Kidney (tissue), 22 donors: Measurements from ENCODE around the gene SGCA. TPM values are rescaled to one million over a fixed set of nuclear protein-coding genes. Genes with fewer than 3 reads are reported as not detected.

Experiments used
- DNase-seq, 5 donors: peaks; one replicate each; pipeline ENCODE4 v3.0.0-alpha.2; 2013 to 2020
- FAIRE-seq: peaks from 2 replicates; lab custom pipeline; 2012; peaks lifted over from hg19 to GRCh38; lab: Jason Lieb, UNC
- H3K27ac ChIP-seq, 2 donors: one replicate each; pipeline ENCODE4 v1.7.0; 2013; ENCODE audit warnings: low read depth in 2 of 2, low read length in 2 of 2, inconsistent platforms in 1 of 2
- H3K27me3 ChIP-seq: one replicate; pipeline ENCODE4 v1.7.1; 2013; ENCODE audit warnings: low read length, inconsistent platforms; ENCODE audit not compliant: control insufficient read depth, insufficient read depth
- H3K36me3 ChIP-seq, 3 donors: one replicate each; pipeline versions ENCODE4 v1.7.0 to v1.7.1; 2013; ENCODE audit warnings: low read length in 3 of 3, control low read depth in 1 of 3, inconsistent platforms in 1 of 3; ENCODE audit not compliant: insufficient read depth in 3 of 3, control insufficient read depth in 2 of 3
- H3K4me1 ChIP-seq, 3 donors: one replicate each; pipeline versions ENCODE4 v1.7.0 to v1.7.1; 2013; ENCODE audit warnings: low read length in 3 of 3, inconsistent platforms in 1 of 3, low read depth in 1 of 3; ENCODE audit not compliant: control insufficient read depth in 2 of 3, insufficient read depth in 2 of 3
- H3K4me3 ChIP-seq, 3 donors: one replicate each; pipeline versions ENCODE4 v1.7.0 to v1.8.1; 2013; ENCODE audit warnings: low read length in 3 of 3, control low read depth in 1 of 3, inconsistent platforms in 1 of 3
- H3K9ac ChIP-seq, 3 donors: one replicate each; pipeline versions ENCODE4 v1.7.0 to v1.7.1; 2013; ENCODE audit warnings: low read length in 3 of 3, control low read depth in 1 of 3, inconsistent platforms in 1 of 3
- H3K9me3 ChIP-seq, 3 donors: one replicate each; pipeline versions ENCODE4 v1.7.0 to v1.7.1; 2013; ENCODE audit warnings: low read length in 3 of 3, control low read depth in 1 of 3, inconsistent platforms in 1 of 3; ENCODE audit not compliant: control insufficient read depth in 2 of 3, insufficient read depth in 1 of 3
- CTCF ChIP-seq: IDR thresholded peaks from 3 replicates; pipeline ENCODE4 v1.5.1; 2012; ENCODE audit warnings: mild to moderate bottlenecking, moderate library complexity, borderline replicate concordance; ENCODE audit not compliant: insufficient read depth; ENCODE audit errors: extremely low read depth
- intact Hi-C: fragments of 100-400 bp; cut with DNase I; formaldehyde crosslinking; loops from one replicate; pipeline ENCODE4 v1.11.1; 2022
- long read RNA-seq, 10 donors: library from polyadenylated mRNA in 1 of 10; unstranded in 1 of 10; transcript quantifications; one replicate each; pipeline ENCODE4 v2.0.0 and lab custom pipeline, GENCODE V29; 2021 to 2026
- polyA plus RNA-seq: library from polyadenylated mRNA; stranded (reverse); fragments of 350-450 nt; fragmentation: Illumina TruSeq; extraction: RNeasy Lipid Tissue Mini Kit (QIAGEN cat#74804); gene quantifications from one replicate; pipeline ENCODE4 v1.2.3, GENCODE V29; 2014; ENCODE audit warnings: low read depth, low replicate concordance; ENCODE audit not compliant: insufficient read depth
- total RNA-seq: library from RNA; stranded (reverse); fragmentation: NEBNext Ultra II Directional; extraction: Animal tissue kit (Norgen Biotek cat#: 25700); gene quantifications from one replicate; pipeline ENCODE4 v1.2.1, GENCODE V29; 2021
- donor health status: control.
- donor health status: control.
- donor health status: control.
- donor health status: control.
- donor health status: control.
- donor health status: DM: yes; HTN: yes; CAD: no.
- donor health status: Normal renal cell carcinoma (clear cell type).

The SGCA gene
- total RNA-seq (4.2 TPM), polyA plus RNA-seq (5.5 TPM)
- long read RNA-seq, donor 1, partial matches to known transcripts, result 1,660 of 1,670 reads
- long read RNA-seq, donor 1, other reads (novel, unspliced or antisense), result 10 of 1,670 reads
- long read RNA-seq, donor 2, partial matches to known transcripts, result 383 of 383 reads
- long read RNA-seq, donor 2, other reads (novel, unspliced or antisense), result 0 of 383 reads
- long read RNA-seq, donor 3, result 0 reads
- long read RNA-seq, donor 4, partial matches to known transcripts, result 660 of 669 reads
- long read RNA-seq, donor 4, other reads (novel, unspliced or antisense), result 9 of 669 reads
- long read RNA-seq, donor 5, partial matches to known transcripts, result 193 of 193 reads
- long read RNA-seq, donor 5, other reads (novel, unspliced or antisense), result 0 of 193 reads
- long read RNA-seq, donor 6, partial matches to known transcripts, result 228 of 229 reads
- long read RNA-seq, donor 6, other reads (novel, unspliced or antisense), result 0 of 229 reads
- long read RNA-seq, donor 7, partial matches to known transcripts, result 1 of 6 reads
- long read RNA-seq, donor 7, other reads (novel, unspliced or antisense), result 1 of 6 reads
- long read RNA-seq, donor 8, partial matches to known transcripts, result 975 of 975 reads
- long read RNA-seq, donor 8, other reads (novel, unspliced or antisense), result 0 of 975 reads
- long read RNA-seq, donor 9, partial matches to known transcripts, result 166 of 171 reads
- long read RNA-seq, donor 9, other reads (novel, unspliced or antisense), result 5 of 171 reads
- long read RNA-seq, donor 10, partial matches to known transcripts, result 1,614 of 1,627 reads
- long read RNA-seq, donor 10, other reads (novel, unspliced or antisense), result 13 of 1,627 reads

GRCh38 chr17:50165867-50166517 lies at the start of gene SGCA:
Gene SGCA, plus strand, starts transcription at chr17:50166005. Its CDS starts 36 bp downstream, at chr17:50166041.
- Histone ChIP-seq H3K9ac (no peak within 1 kb of the TSS), H3K27me3 (no peaks in the 10 kb centered on the region), H3K36me3 (no peaks in the 10 kb centered on the region), H3K4me3 (no peak within 1 kb of the TSS), H3K4me1 (peaks cover 0 to 6% (median 2%) of the 10 kb centered on the region in 3 donors), H3K9me3 (no peaks in the 10 kb centered on the region), H3K27ac (no peak within 1 kb of the TSS)
- FAIRE-seq (no peak), DNase-seq (peak in 1 of 5 donors; percentile 65)
- intact Hi-C loops, result no loop called here
- no peak for TF ChIP-seq CTCF

GRCh38 chr17:50117202-50118051 lies 48.4 kb upstream of the SGCA start:
- peak; percentile 81 to 90 (median 83) for DNase-seq
- H3K36me3 ChIP-seq, result no peaks in the 10 kb centered on the region
- no peak overlapping the region for H3K4me3 ChIP-seq
- peak; percentile 66 for TF ChIP-seq CTCF
- FAIRE-seq, result no peak
- H3K4me1 ChIP-seq, result peaks cover 0 to 7% (median 3%) of the 10 kb centered on the region in 3 donors
- H3K27ac ChIP-seq, result no peak overlapping the region
- intact Hi-C loops, result no loop called here
- no peaks in the 10 kb centered on the region for H3K9me3 ChIP-seq
- H3K9ac ChIP-seq, result no peak overlapping the region
- no peaks in the 10 kb centered on the region for H3K27me3 ChIP-seq

GRCh38 chr17:50118076-50118827 lies 47.6 kb upstream of the SGCA start:
- Histone ChIP-seq H3K9ac (no peak overlapping the region), H3K9me3 (no peaks in the 10 kb centered on the region), H3K27ac (no peak overlapping the region), H3K4me3 (no peak overlapping the region), H3K27me3 (no peaks in the 10 kb centered on the region), H3K4me1 (peaks cover 0 to 4% (median 3%) of the 10 kb centered on the region in 3 donors), H3K36me3 (no peaks in the 10 kb centered on the region)
- intact Hi-C loops, result no loop called here
- no peak for DNase-seq
- no peak for FAIRE-seq
- TF ChIP-seq CTCF, result no peak
